HEK293T (cell line): ENCODE measurements around the gene STAT1.

Source experiments
- BHLHE40 ChIP-seq: fragments of 450-650 bp; IDR thresholded peaks from 2 replicates; pipeline ENCODE4 v1.6.1; 2016; ENCODE audit warnings: mild to moderate bottlenecking, moderate library complexity, borderline replicate concordance
- CTBP1 ChIP-seq: fragments of 450-650 bp; IDR thresholded peaks from 2 replicates; pipeline ENCODE4 v1.6.1; 2016; ENCODE audit warnings: borderline replicate concordance
- ELF4 ChIP-seq: fragments of 450-650 bp; IDR thresholded peaks from 2 replicates; pipeline ENCODE4 v1.6.1; 2017; ENCODE audit warnings: antibody characterized with exemption
- FOXA1 ChIP-seq: fragments of 450-650 bp; IDR thresholded peaks from 2 replicates; pipeline ENCODE4 v1.6.1; 2016; ENCODE audit warnings: mild to moderate bottlenecking
- FOXK2 ChIP-seq: fragments of 450-650 bp; IDR thresholded peaks from 2 replicates; pipeline ENCODE4 v1.6.1; 2016; ENCODE audit warnings: mild to moderate bottlenecking
- FOXM1 ChIP-seq: fragments of 450-650 bp; IDR thresholded peaks from 2 replicates; pipeline ENCODE4 v1.6.1; 2017; ENCODE audit warnings: mild to moderate bottlenecking, borderline replicate concordance
- HDGF ChIP-seq: fragments of 450-650 bp; IDR thresholded peaks from 2 replicates; pipeline ENCODE4 v1.6.1; 2017; ENCODE audit warnings: antibody characterized with exemption, borderline replicate concordance
- L3MBTL2 ChIP-seq: fragments of 450-650 bp; conservative IDR thresholded peaks from 2 replicates; pipeline ENCODE4 v1.6.1; 2016; ENCODE audit warnings: mild to moderate bottlenecking
- LEF1 ChIP-seq: fragments of 450-650 bp; IDR thresholded peaks from 2 replicates; pipeline ENCODE4 v1.6.1; 2017; ENCODE audit warnings: mild to moderate bottlenecking, borderline replicate concordance
- NFRKB ChIP-seq: fragments of 450-650 bp; IDR thresholded peaks from 2 replicates; pipeline ENCODE4 v1.6.1; 2016; ENCODE audit warnings: mild to moderate bottlenecking, moderate library complexity
- SP1 ChIP-seq: fragments of 450-650 bp; IDR thresholded peaks from 2 replicates; pipeline ENCODE4 v1.6.1; 2017
- SUZ12 ChIP-seq: fragments of 450-650 bp; IDR thresholded peaks from 2 replicates; pipeline ENCODE4 v1.6.1; 2016; ENCODE audit warnings: mild to moderate bottlenecking
- ZNF384 ChIP-seq: fragments of 450-650 bp; IDR thresholded peaks from 2 replicates; pipeline ENCODE4 v1.6.1; 2016

DNA sequence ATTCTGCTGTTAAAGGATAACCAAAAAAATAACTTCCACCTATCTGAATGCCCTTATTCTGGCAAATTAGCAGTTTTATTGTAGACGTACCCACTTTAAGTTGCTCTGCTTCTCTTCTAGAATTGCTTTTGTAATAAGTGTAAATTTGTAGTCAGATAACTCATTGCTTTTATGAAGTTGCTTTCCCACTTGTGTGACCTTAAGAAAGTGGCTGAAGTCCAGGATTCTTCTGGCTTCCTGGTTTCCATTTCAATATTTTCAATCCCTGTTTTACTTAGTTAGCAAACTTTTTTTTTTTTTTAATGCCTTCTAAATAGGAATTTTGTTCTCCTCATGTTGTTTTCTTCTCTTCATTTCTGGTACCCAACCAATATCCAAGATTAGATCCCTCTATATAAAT lies 73.5 kb downstream of the STAT1 start:
- TF ChIP-seq SP1: no peak
- no peak for TF ChIP-seq SUZ12
- no peak for TF ChIP-seq ZNF384
- TF ChIP-seq FOXK2: no peak
- no peak for TF ChIP-seq FOXA1
- no peak for TF ChIP-seq ELF4
- TF ChIP-seq L3MBTL2: no peak
- no peak for TF ChIP-seq LEF1
- TF ChIP-seq CTBP1: no peak
- TF ChIP-seq FOXM1: no peak
- no peak for TF ChIP-seq BHLHE40
- TF ChIP-seq HDGF: no peak
- TF ChIP-seq NFRKB: no peak
